DND-41 (cell line): ENCODE data around the gene IRAK1BP1.

ENCODE experiments used
- ATAC-seq: fragments of 200-7000 bp; cut with Tn5 transposase; 3 replicates; pipeline ENCODE4 v1.9.1; 2021; ENCODE audit warnings: low read depth; ENCODE audit not compliant: insufficient read depth
- DNase-seq: peaks from one replicate; pipeline ENCODE4 v3.0.0-alpha.2; 2020
- H2AFZ ChIP-seq: 2 replicates; pipeline ENCODE4 v1.6.0; 2012; ENCODE audit warnings: low read depth, low read length
- H3K27ac ChIP-seq: 2 replicates; pipeline ENCODE4 v1.5.1; 2012; ENCODE audit warnings: low read length, inconsistent platforms
- H3K27me3 ChIP-seq: fragments of 200-600 bp; sonication (generic); 2 replicates; pipeline ENCODE4 v1.6.0; 2012; ENCODE audit warnings: low read length, mild to moderate bottlenecking, inconsistent platforms; ENCODE audit not compliant: insufficient read depth, poor library complexity
- H3K36me3 ChIP-seq: 2 replicates; pipeline ENCODE4 v1.5.1; 2012; ENCODE audit warnings: low read length, inconsistent platforms; ENCODE audit not compliant: insufficient read depth
- H3K4me1 ChIP-seq: 2 replicates; pipeline ENCODE4 v1.5.1; 2012; ENCODE audit warnings: mild to moderate bottlenecking, low read length; ENCODE audit not compliant: insufficient read depth
- H3K4me2 ChIP-seq: 2 replicates; pipeline ENCODE4 v1.6.0; 2012; ENCODE audit warnings: mild to moderate bottlenecking, moderate library complexity, low read length, inconsistent platforms; ENCODE audit not compliant: insufficient read depth
- H3K4me3 ChIP-seq, 2 experiments: fragments of 200-600 bp in 1 of 2; shearing (Covaris generic) in 1 of 2; 2 replicates each; pipeline ENCODE4 v1.5.1; 2012 to 2016; ENCODE audit warnings: inconsistent platforms in 2 of 2, low read length in 2 of 2, mild to moderate bottlenecking in 2 of 2, low read depth in 1 of 2, moderate library complexity in 1 of 2
- H3K79me2 ChIP-seq: 2 replicates; pipeline ENCODE4 v1.6.0; 2012; ENCODE audit warnings: low read length, inconsistent platforms; ENCODE audit not compliant: insufficient read depth
- H3K9ac ChIP-seq: 2 replicates; pipeline ENCODE4 v1.6.0; 2012; ENCODE audit warnings: low read depth, mild to moderate bottlenecking, inconsistent platforms, low read length, moderate library complexity
- H3K9me3 ChIP-seq: 2 replicates; pipeline ENCODE4 v1.5.1; 2012; ENCODE audit warnings: low read length, moderate library complexity, mild to moderate bottlenecking, inconsistent platforms; ENCODE audit not compliant: insufficient read depth, severe bottlenecking
- H4K20me1 ChIP-seq: 2 replicates; pipeline ENCODE4 v1.6.0; 2012; ENCODE audit warnings: low read length; ENCODE audit not compliant: insufficient read depth
- EZH2 ChIP-seq: IDR thresholded peaks from 3 replicates; pipeline ENCODE4 v1.6.1; 2012; ENCODE audit warnings: borderline replicate concordance, low read depth, mild to moderate bottlenecking, moderate library complexity, low read length, inconsistent platforms; ENCODE audit not compliant: severe bottlenecking
- TF ChIP-seq, protein P1 (sequence below): IDR thresholded peaks from 2 replicates; pipeline ENCODE4 v1.5.1; 2012; ENCODE audit warnings: borderline replicate concordance, low read length, moderate library complexity, mild to moderate bottlenecking; ENCODE audit not compliant: poor library complexity, severe bottlenecking; ENCODE audit errors: extremely low read depth

IRAK1BP1 gene

DNA sequence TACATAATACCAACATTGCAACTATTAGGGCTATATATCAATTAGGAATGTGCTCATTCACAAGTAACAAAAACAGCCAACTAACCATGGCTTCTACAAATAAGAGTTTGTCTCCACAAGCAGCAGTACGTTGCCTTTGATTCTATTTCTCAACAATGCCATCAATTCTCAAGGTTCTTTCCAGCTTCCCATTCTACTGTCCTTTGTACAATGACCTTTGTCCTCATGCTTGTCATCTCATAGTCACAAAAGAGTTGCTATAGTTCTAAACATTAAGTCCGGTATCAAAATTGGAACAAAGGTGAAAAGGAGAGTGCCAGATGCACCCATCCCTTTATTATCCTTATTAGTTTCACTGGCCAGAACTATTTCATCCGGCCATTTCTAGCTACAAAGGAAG lies 30.8 kb upstream of the IRAK1BP1 start:
- no peaks in the 10 kb centered on the region for H3K4me1 ChIP-seq
- H2AFZ ChIP-seq, result no peak overlapping the region
- no peak for DNase-seq
- no peaks in the 10 kb centered on the region for H4K20me1 ChIP-seq
- TF ChIP-seq, protein P1, sequence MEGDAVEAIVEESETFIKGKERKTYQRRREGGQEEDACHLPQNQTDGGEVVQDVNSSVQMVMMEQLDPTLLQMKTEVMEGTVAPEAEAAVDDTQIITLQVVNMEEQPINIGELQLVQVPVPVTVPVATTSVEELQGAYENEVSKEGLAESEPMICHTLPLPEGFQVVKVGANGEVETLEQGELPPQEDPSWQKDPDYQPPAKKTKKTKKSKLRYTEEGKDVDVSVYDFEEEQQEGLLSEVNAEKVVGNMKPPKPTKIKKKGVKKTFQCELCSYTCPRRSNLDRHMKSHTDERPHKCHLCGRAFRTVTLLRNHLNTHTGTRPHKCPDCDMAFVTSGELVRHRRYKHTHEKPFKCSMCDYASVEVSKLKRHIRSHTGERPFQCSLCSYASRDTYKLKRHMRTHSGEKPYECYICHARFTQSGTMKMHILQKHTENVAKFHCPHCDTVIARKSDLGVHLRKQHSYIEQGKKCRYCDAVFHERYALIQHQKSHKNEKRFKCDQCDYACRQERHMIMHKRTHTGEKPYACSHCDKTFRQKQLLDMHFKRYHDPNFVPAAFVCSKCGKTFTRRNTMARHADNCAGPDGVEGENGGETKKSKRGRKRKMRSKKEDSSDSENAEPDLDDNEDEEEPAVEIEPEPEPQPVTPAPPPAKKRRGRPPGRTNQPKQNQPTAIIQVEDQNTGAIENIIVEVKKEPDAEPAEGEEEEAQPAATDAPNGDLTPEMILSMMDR, result no peak
- H3K79me2 ChIP-seq, result no peaks in the 10 kb centered on the region
- H3K27ac ChIP-seq, result no peak overlapping the region
- ATAC-seq, result no peak
- no peak overlapping the region for H3K4me2 ChIP-seq
- H3K36me3 ChIP-seq, result no peaks in the 10 kb centered on the region
- no peaks in the 10 kb centered on the region for H3K9me3 ChIP-seq
- no peak overlapping the region for H3K9ac ChIP-seq
- H3K4me3 ChIP-seq, result no peak overlapping the region
- H3K27me3 ChIP-seq, result no peaks in the 10 kb centered on the region

DNA sequence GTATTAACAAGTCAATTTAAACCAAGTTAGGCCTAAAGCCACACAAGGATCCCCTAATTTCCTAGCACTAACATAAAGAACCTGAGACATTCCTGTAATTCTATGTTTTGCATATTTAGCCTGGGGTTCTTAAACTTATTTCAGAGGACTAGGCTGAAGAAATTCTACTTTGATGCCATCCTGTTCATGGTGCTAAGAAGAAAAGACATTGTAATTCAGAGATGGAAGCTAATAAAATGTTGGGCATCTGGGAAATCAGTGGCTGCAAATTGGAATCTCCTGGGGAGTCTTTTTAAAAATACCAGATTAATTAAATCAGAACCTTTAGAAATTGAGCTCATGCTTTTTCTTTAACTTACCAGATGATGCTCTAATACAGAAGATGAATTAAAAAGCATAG lies 26.2 kb upstream of the IRAK1BP1 start:
- H3K4me3 ChIP-seq, result no peak overlapping the region
- H3K79me2 ChIP-seq, result no peaks in the 10 kb centered on the region
- DNase-seq (no peak), ATAC-seq (no peak)
- H3K4me1 ChIP-seq, result no peaks in the 10 kb centered on the region
- no peaks in the 10 kb centered on the region for H3K9me3 ChIP-seq
- no peaks in the 10 kb centered on the region for H4K20me1 ChIP-seq
- H2AFZ ChIP-seq, result no peak overlapping the region
- no peaks in the 10 kb centered on the region for H3K27me3 ChIP-seq
- H3K27ac ChIP-seq, result no peak overlapping the region
- no peaks in the 10 kb centered on the region for H3K36me3 ChIP-seq
- no peak overlapping the region for H3K9ac ChIP-seq
- H3K4me2 ChIP-seq, result no peak overlapping the region
- no peak for TF ChIP-seq EZH2
- TF ChIP-seq, protein P1, result no peak

DNA sequence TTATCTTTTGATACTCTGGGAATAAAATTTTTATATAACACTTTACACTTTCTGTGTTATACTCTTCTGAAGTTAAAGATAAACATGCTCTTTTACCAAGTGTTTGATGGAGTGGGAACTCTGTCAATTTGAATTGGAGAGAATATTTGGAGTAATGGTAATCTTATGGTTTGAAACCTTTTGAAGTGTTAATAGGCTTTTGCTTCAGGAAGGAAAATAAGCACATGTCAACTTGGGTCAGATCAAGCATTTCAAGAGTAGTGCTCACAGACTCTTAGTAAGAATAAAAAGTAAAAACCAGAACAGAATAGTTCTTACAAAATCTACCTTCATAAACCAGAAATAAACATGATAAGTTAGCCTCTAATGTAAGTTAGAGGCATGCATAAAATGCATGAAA lies 24.4 kb upstream of the IRAK1BP1 start:
- Histone ChIP-seq H3K36me3 (no peaks in the 10 kb centered on the region), H3K9ac (no peak overlapping the region), H3K27ac (no peak overlapping the region), H4K20me1 (no peaks in the 10 kb centered on the region), H3K27me3 (no peaks in the 10 kb centered on the region), H3K9me3 (no peaks in the 10 kb centered on the region), H3K4me1 (no peaks in the 10 kb centered on the region), H3K4me2 (no peak overlapping the region), H2AFZ (no peak overlapping the region), H3K4me3 (no peak overlapping the region), H3K79me2 (no peaks in the 10 kb centered on the region)
- no peak for DNase-seq
- TF ChIP-seq, protein P1, result no peak
- no peak for ATAC-seq

DNA sequence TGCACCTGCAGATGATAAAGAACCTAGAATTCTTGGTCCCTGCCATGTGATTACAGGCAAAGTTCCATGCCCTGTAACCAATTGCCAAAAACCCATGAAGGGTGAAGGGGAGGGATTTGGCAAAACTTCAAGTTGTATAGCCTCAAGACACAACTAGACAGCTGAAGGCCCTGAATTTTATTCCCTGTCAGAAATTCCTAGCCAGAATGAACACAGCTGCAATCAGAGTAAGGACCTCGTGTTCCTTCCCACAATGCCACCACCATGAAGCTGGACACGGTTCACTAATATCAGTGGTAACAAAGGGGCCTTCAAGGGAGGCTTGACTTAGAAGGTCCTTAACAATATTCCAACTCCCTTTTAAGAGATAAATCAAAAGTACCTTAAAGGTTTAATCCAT lies 22.5 kb upstream of the IRAK1BP1 start:
- H3K36me3 ChIP-seq, result 0 out of 2 replicates have a peak, but pooled peaks cover 3% of the 10 kb centered on the region
- H3K79me2 ChIP-seq, result no peaks in the 10 kb centered on the region
- H3K4me3 ChIP-seq, result no peak overlapping the region
- no peaks in the 10 kb centered on the region for H3K9me3 ChIP-seq
- H2AFZ ChIP-seq, result no peak overlapping the region
- no peak overlapping the region for H3K4me2 ChIP-seq
- no peaks in the 10 kb centered on the region for H4K20me1 ChIP-seq
- no peak for DNase-seq
- no peak overlapping the region for H3K9ac ChIP-seq
- ATAC-seq, result no peak
- no peaks in the 10 kb centered on the region for H3K4me1 ChIP-seq
- TF ChIP-seq, protein P1, result no peak
- TF ChIP-seq EZH2, result no peak
- no peaks in the 10 kb centered on the region for H3K27me3 ChIP-seq
- H3K27ac ChIP-seq, result no peak overlapping the region
